Measurements from ENCODE around the gene CECR2.

The CECR2 gene

GRCh38 chr22:17388235-17388634 lies 19.0 kb downstream of the CECR2 start:
- no peak for DNase-seq
- Histone ChIP-seq H2BK120ac (ENCODE audit: insufficient read depth, low read length, poor library complexity) (no peak overlapping the region), H3K27ac (ENCODE audit: low read depth, low read length) (no peak overlapping the region), H3K9ac (ENCODE audit: low read length) (no peak overlapping the region), H4K8ac (ENCODE audit: low read depth, low read length) (no peak overlapping the region), H3K4me1 (ENCODE audit: control insufficient read depth in 1 of 2, insufficient read depth in 2 of 2, low read length in 2 of 2) (no peaks in the 10 kb centered on the region), H3K4me3 (ENCODE audit: low read depth, low read length) (no peak overlapping the region), H2BK5ac (ENCODE audit: low read depth, low read length, poor library complexity) (no peak overlapping the region), H3K27me3 (ENCODE audit: insufficient read depth, low read length) (no peaks in the 10 kb centered on the region), H3K18ac (ENCODE audit: low read length) (no peak overlapping the region), H4K12ac (ENCODE audit: low read depth, low read length) (no peak overlapping the region), H3K79me1 (ENCODE audit: low read length) (no peaks in the 10 kb centered on the region), H2BK12ac (ENCODE audit: low read length) (no peak overlapping the region), H3K14ac (ENCODE audit: low read length) (no peak overlapping the region), H3K9me3 (ENCODE audit: insufficient read depth, low read depth, low read length) (peaks cover 2% of the 10 kb centered on the region), H2AFZ (ENCODE audit: insufficient read depth, low read length, poor library complexity) (no peak overlapping the region), H3K4ac (ENCODE audit: low read depth, low read length) (no peak overlapping the region), H3K36me3 (ENCODE audit: control insufficient read depth in 1 of 2, insufficient read depth in 2 of 2, low read length in 2 of 2) (no peaks in the 10 kb centered on the region), H3K23ac (ENCODE audit: low read length) (no peak overlapping the region), H3K79me2 (ENCODE audit: control insufficient read depth, insufficient read depth, low read length, poor library complexity) (no peaks in the 10 kb centered on the region), H2AK5ac (ENCODE audit: low read length) (no peak overlapping the region), H3K4me2 (ENCODE audit: low read length) (no peak overlapping the region), H4K91ac (ENCODE audit: low read depth, low read length) (no peak overlapping the region)
- 100% methylated on average over 1 of the region's 10 CpGs for WGBS (ENCODE audit: extremely low coverage, insufficient coverage, insufficient read length)

GRCh38 chr22:17390087-17390486 lies 20.8 kb downstream of the CECR2 start:
- no peak overlapping the region for H2AFZ ChIP-seq (ENCODE audit: insufficient read depth, low read length, poor library complexity)
- no peak overlapping the region for H3K4me3 ChIP-seq (ENCODE audit: low read depth, low read length)
- no peaks in the 10 kb centered on the region for H3K4me1 ChIP-seq (ENCODE audit: control insufficient read depth in 1 of 2, insufficient read depth in 2 of 2, low read length in 2 of 2)
- H2AK5ac ChIP-seq (ENCODE audit: low read length), result no peak overlapping the region
- H2BK12ac ChIP-seq (ENCODE audit: low read length), result no peak overlapping the region
- no peak overlapping the region for H3K23ac ChIP-seq (ENCODE audit: low read length)
- no peak overlapping the region for H3K4me2 ChIP-seq (ENCODE audit: low read length)
- no peak overlapping the region for H3K14ac ChIP-seq (ENCODE audit: low read length)
- H3K79me2 ChIP-seq (ENCODE audit: control insufficient read depth, insufficient read depth, low read length, poor library complexity), result no peaks in the 10 kb centered on the region
- no peak overlapping the region for H3K18ac ChIP-seq (ENCODE audit: low read length)
- WGBS (ENCODE audit: extremely low coverage, insufficient coverage, insufficient read length), result no CpG with 5 or more reads among the region's 5 CpGs
- no peak overlapping the region for H3K4ac ChIP-seq (ENCODE audit: low read depth, low read length)
- H4K12ac ChIP-seq (ENCODE audit: low read depth, low read length), result no peak overlapping the region
- no peak overlapping the region for H2BK120ac ChIP-seq (ENCODE audit: insufficient read depth, low read length, poor library complexity)
- H3K79me1 ChIP-seq (ENCODE audit: low read length), result no peaks in the 10 kb centered on the region
- no peak for DNase-seq
- no peaks in the 10 kb centered on the region for H3K36me3 ChIP-seq (ENCODE audit: control insufficient read depth in 1 of 2, insufficient read depth in 2 of 2, low read length in 2 of 2)
- H2BK5ac ChIP-seq (ENCODE audit: low read depth, low read length, poor library complexity), result no peak overlapping the region
- peaks cover 2% of the 10 kb centered on the region for H3K9me3 ChIP-seq (ENCODE audit: insufficient read depth, low read depth, low read length)
- no peak overlapping the region for H3K9ac ChIP-seq (ENCODE audit: low read length)
- no peak overlapping the region for H3K27ac ChIP-seq (ENCODE audit: low read depth, low read length)
- H4K8ac ChIP-seq (ENCODE audit: low read depth, low read length), result no peak overlapping the region
- H4K91ac ChIP-seq (ENCODE audit: low read depth, low read length), result no peak overlapping the region
- H3K27me3 ChIP-seq (ENCODE audit: insufficient read depth, low read length), result no peaks in the 10 kb centered on the region

- Histone ChIP-seq H3K4me2 (ENCODE audit: low read length) (no peak overlapping the region), H2BK5ac (ENCODE audit: low read depth, low read length, poor library complexity) (no peak overlapping the region), H2BK120ac (ENCODE audit: insufficient read depth, low read length, poor library complexity) (no peak overlapping the region), H3K9me3 (ENCODE audit: insufficient read depth, low read depth, low read length) (no peaks in the 10 kb centered on the region), H3K27ac (ENCODE audit: low read depth, low read length) (no peak overlapping the region), H3K18ac (ENCODE audit: low read length) (no peak overlapping the region), H3K23ac (ENCODE audit: low read length) (no peak overlapping the region), H3K4ac (ENCODE audit: low read depth, low read length) (no peak overlapping the region), H3K27me3 (ENCODE audit: insufficient read depth, low read length) (no peaks in the 10 kb centered on the region), H2AFZ (ENCODE audit: insufficient read depth, low read length, poor library complexity) (no peak overlapping the region), H2AK5ac (ENCODE audit: low read length) (no peak overlapping the region), H3K79me1 (ENCODE audit: low read length) (no peaks in the 10 kb centered on the region), H3K36me3 (ENCODE audit: control insufficient read depth in 1 of 2, insufficient read depth in 2 of 2, low read length in 2 of 2) (no peaks in the 10 kb centered on the region), H4K91ac (ENCODE audit: low read depth, low read length) (no peak overlapping the region), H3K14ac (ENCODE audit: low read length) (no peak overlapping the region), H3K79me2 (ENCODE audit: control insufficient read depth, insufficient read depth, low read length, poor library complexity) (no peaks in the 10 kb centered on the region), H4K8ac (ENCODE audit: low read depth, low read length) (no peak overlapping the region), H3K4me3 (ENCODE audit: low read depth, low read length) (no peak overlapping the region), H4K12ac (ENCODE audit: low read depth, low read length) (no peak overlapping the region), H3K9ac (ENCODE audit: low read length) (no peak overlapping the region), H3K4me1 (ENCODE audit: control insufficient read depth in 1 of 2, insufficient read depth in 2 of 2, low read length in 2 of 2) (peaks cover 0 to 4% of the 10 kb centered on the region in 2 experiments), H2BK12ac (ENCODE audit: low read length) (no peak overlapping the region)
- DNase-seq, result peak in 1 of 2 donors; percentile 50
- no CpG with 5 or more reads among the region's 3 CpGs for whole genome bisulfite sequencing (ENCODE audit: extremely low coverage, insufficient coverage, insufficient read length)
These were observed 27.3 kb downstream of the CECR2 start for GRCh38 chr22:17396516-17396915.

GRCh38 chr22:17397756-17398547 lies 28.7 kb downstream of the CECR2 start:
- Histone ChIP-seq H3K36me3 (ENCODE audit: control insufficient read depth in 1 of 2, insufficient read depth in 2 of 2, low read length in 2 of 2) (no peaks in the 10 kb centered on the region), H3K27ac (ENCODE audit: low read depth, low read length) (peak overlapping the region; percentile 17), H3K4me2 (ENCODE audit: low read length) (no peak overlapping the region), H4K8ac (ENCODE audit: low read depth, low read length) (no peak overlapping the region), H3K14ac (ENCODE audit: low read length) (no peak overlapping the region), H3K79me1 (ENCODE audit: low read length) (no peaks in the 10 kb centered on the region), H3K27me3 (ENCODE audit: insufficient read depth, low read length) (no peaks in the 10 kb centered on the region), H3K4me1 (ENCODE audit: control insufficient read depth in 1 of 2, insufficient read depth in 2 of 2, low read length in 2 of 2) (peaks cover 0 to 4% of the 10 kb centered on the region in 2 experiments), H3K9ac (ENCODE audit: low read length) (no peak overlapping the region), H3K23ac (ENCODE audit: low read length) (no peak overlapping the region), H3K4me3 (ENCODE audit: low read depth, low read length) (no peak overlapping the region), H3K4ac (ENCODE audit: low read depth, low read length) (no peak overlapping the region), H2BK12ac (ENCODE audit: low read length) (no peak overlapping the region), H4K91ac (ENCODE audit: low read depth, low read length) (no peak overlapping the region), H3K18ac (ENCODE audit: low read length) (no peak overlapping the region), H2BK120ac (ENCODE audit: insufficient read depth, low read length, poor library complexity) (no peak overlapping the region), H3K9me3 (ENCODE audit: insufficient read depth, low read depth, low read length) (no peaks in the 10 kb centered on the region), H4K12ac (ENCODE audit: low read depth, low read length) (no peak overlapping the region), H2BK5ac (ENCODE audit: low read depth, low read length, poor library complexity) (no peak overlapping the region), H2AK5ac (ENCODE audit: low read length) (no peak overlapping the region), H3K79me2 (ENCODE audit: control insufficient read depth, insufficient read depth, low read length, poor library complexity) (no peaks in the 10 kb centered on the region), H2AFZ (ENCODE audit: insufficient read depth, low read length, poor library complexity) (no peak overlapping the region)
- DNase-seq, result no peak
- 100% methylated on average over 3 of the region's 11 CpGs for WGBS (ENCODE audit: extremely low coverage, insufficient coverage, insufficient read length)
